ENCODE results near the gene PDCD6IP.
"Not testable (repeated sequence)": the region's sequence is repeated elsewhere in the genome, so short reads cannot be mapped to it uniquely, and the experiment has no call there.

PDCD6IP gene, protein sequence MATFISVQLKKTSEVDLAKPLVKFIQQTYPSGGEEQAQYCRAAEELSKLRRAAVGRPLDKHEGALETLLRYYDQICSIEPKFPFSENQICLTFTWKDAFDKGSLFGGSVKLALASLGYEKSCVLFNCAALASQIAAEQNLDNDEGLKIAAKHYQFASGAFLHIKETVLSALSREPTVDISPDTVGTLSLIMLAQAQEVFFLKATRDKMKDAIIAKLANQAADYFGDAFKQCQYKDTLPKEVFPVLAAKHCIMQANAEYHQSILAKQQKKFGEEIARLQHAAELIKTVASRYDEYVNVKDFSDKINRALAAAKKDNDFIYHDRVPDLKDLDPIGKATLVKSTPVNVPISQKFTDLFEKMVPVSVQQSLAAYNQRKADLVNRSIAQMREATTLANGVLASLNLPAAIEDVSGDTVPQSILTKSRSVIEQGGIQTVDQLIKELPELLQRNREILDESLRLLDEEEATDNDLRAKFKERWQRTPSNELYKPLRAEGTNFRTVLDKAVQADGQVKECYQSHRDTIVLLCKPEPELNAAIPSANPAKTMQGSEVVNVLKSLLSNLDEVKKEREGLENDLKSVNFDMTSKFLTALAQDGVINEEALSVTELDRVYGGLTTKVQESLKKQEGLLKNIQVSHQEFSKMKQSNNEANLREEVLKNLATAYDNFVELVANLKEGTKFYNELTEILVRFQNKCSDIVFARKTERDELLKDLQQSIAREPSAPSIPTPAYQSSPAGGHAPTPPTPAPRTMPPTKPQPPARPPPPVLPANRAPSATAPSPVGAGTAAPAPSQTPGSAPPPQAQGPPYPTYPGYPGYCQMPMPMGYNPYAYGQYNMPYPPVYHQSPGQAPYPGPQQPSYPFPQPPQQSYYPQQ

DNA sequence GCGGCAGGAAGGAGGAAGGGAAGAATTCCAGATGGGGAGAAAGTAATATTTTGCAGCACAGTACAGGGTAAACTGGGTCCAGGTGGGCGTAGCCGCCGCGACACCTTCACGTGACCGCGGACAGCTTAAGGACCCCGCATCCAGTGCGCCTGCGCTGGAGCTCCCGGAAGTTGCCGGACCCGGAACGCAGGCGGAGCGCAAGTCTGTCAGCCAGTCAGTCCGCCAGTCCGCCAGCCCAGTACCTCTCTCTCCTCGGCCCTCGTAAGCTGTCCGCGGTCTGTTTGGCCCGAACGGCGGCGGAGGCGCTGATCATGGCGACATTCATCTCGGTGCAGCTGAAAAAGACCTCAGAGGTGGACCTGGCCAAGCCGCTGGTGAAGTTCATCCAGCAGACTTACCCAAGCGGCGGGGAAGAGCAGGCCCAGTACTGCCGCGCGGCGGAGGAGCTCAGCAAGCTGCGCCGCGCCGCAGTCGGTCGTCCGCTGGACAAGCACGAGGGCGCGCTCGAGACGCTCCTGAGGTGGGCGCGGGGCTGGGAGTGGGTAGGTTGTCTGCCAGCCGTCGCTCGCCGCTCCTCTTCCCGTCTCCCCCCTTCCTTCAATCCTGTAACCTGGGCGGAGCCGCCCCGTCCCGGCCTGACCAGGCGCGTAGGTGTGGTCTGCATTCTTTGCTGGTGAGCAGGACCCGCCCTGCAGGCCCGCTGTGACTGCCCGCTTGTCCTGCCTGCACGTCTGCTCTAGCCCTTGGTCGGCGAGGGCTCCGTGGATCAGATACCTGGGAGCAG is at the start of gene PDCD6IP:
PDCD6IP (plus strand) TSS at position 213 of the 784 bp plus-strand sequence; CDS start at position 312, 99 bp downstream.
- peak within 1 kb of the TSS; percentile 98 for H3K4me3 Mint-ChIP-seq
- peaks cover 22% of the 10 kb centered on the region for H3K36me3 Mint-ChIP-seq (ENCODE audit: low read depth)
- peak; percentile 88 for DNase-seq
- H3K27me3 Mint-ChIP-seq (ENCODE audit: low read depth, poor library complexity), result peaks cover 4% of the 10 kb centered on the region
- TF ChIP-seq, protein P1, sequence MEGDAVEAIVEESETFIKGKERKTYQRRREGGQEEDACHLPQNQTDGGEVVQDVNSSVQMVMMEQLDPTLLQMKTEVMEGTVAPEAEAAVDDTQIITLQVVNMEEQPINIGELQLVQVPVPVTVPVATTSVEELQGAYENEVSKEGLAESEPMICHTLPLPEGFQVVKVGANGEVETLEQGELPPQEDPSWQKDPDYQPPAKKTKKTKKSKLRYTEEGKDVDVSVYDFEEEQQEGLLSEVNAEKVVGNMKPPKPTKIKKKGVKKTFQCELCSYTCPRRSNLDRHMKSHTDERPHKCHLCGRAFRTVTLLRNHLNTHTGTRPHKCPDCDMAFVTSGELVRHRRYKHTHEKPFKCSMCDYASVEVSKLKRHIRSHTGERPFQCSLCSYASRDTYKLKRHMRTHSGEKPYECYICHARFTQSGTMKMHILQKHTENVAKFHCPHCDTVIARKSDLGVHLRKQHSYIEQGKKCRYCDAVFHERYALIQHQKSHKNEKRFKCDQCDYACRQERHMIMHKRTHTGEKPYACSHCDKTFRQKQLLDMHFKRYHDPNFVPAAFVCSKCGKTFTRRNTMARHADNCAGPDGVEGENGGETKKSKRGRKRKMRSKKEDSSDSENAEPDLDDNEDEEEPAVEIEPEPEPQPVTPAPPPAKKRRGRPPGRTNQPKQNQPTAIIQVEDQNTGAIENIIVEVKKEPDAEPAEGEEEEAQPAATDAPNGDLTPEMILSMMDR (IDR thresholded peaks at IDR 0.05), result no peak
- H3K27ac Mint-ChIP-seq, result peak within 1 kb of the TSS; percentile 74
- peaks cover 38% of the 10 kb centered on the region for H3K4me1 Mint-ChIP-seq
- peaks cover 17% of the 10 kb centered on the region for H3K9me3 Mint-ChIP-seq

DNA sequence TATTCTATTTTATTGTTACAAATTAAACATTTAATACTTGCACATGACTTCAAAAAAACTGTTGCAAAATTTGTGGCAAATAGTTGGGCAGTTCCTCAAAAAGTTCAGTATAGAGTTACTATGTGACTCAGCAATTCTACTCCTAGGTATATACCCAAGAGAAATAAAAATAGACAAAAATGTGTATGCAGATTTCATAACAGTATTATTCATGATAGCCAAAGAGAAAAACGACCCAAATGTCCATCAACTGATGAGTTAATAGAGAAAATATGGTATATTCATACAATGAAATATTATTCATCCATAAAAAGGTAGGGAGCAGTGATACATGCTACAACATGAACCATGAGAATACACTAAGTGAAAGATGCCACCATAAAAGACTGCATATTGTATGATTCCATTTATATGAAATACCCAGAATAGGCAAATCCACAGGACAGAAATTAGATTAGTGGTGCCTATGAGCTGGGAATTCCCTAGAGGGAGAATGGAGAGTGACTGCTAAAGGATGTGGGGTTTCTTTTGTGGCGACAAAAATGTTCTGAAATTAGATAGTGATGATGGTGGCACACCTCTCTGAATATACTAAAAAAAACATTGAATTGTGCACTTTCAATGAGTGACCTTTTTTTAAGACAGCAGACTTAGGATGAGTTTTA is 48.8 kb upstream of the PDCD6IP start:
- Mint-ChIP-seq H3K27ac (no peak overlapping the region), H3K4me1 (no peaks in the 10 kb centered on the region), H3K36me3 (ENCODE audit: low read depth) (no peaks in the 10 kb centered on the region), H3K9me3 (peaks cover 12% of the 10 kb centered on the region), H3K27me3 (ENCODE audit: low read depth, poor library complexity) (no peaks in the 10 kb centered on the region), H3K4me3 (no peak overlapping the region)
- TF ChIP-seq, protein P1 (IDR thresholded peaks at IDR 0.05), result no peak
- no peak for DNase-seq

DNA sequence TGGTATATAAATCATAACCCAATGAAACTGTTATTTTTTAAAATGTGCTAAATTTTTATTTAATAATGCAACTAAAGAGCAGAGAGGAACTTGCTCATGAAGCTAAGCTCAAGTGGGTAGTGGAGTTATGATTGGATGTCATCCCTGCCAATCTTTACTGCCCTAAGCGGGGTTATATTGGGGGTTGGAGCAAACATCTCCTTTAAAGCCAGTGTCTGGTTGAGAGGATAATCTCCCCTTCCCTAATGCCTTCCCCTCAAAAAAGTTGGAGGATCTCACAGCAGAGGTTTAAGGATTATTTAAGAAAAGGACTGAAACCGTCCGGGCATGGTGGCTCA is 48.2 kb upstream of the PDCD6IP start:
- DNase-seq, result no peak
- H3K27ac Mint-ChIP-seq, result no peak overlapping the region
- peaks cover 17% of the 10 kb centered on the region for H3K9me3 Mint-ChIP-seq
- H3K4me1 Mint-ChIP-seq, result no peaks in the 10 kb centered on the region
- H3K4me3 Mint-ChIP-seq, result no peak overlapping the region
- H3K36me3 Mint-ChIP-seq (ENCODE audit: low read depth), result no peaks in the 10 kb centered on the region
- H3K27me3 Mint-ChIP-seq (ENCODE audit: low read depth, poor library complexity), result no peaks in the 10 kb centered on the region
- TF ChIP-seq, protein P1 (IDR thresholded peaks at IDR 0.05), result no peak

DNA sequence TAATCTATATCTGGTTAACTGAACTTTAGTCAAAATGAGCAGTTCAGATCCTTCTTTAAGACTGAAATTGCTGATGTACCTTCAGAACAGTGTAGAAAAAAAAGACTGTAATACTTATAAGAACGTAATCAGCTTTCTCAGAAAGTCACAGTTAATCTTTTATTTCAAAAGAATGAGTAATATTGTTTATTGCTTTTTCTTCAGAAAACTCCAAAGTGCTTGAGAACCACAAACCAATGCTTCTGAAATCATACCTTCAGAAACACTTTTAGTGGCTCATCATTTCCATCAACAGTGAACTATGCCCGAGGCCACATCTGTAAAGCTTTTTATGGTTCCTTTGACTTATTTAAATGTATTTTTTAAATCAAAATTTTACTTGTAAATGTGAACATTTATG is 47.1 kb upstream of the PDCD6IP start:
- Mint-ChIP-seq H3K36me3 (ENCODE audit: low read depth) (no peaks in the 10 kb centered on the region), H3K9me3 (peaks cover 26% of the 10 kb centered on the region), H3K4me1 (no peaks in the 10 kb centered on the region), H3K27me3 (ENCODE audit: low read depth, poor library complexity) (no peaks in the 10 kb centered on the region), H3K4me3 (no peak overlapping the region), H3K27ac (no peak overlapping the region)
- TF ChIP-seq, protein P1 (IDR thresholded peaks at IDR 0.05), result no peak
- DNase-seq, result no peak

DNA sequence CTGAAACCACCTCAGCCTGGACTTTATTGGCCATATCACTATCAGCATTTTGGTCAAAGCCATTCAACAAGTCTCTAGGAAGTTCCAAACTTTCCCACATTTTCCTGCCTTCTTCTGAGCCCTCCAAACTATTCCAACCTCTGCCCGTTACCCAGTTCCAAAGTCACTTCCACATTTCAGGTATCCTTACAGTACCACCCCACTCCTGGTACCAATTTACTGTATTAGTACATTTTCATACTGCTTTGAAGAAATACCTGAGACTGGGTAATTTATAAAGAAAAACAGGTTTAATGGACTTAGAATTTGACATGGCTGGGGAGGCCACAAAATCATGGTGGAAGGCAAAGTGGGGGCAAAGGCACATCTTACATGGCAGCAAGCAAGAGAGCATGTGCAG is 44.0 kb upstream of the PDCD6IP start:
- not testable (repeated sequence) for H3K27me3 Mint-ChIP-seq (ENCODE audit: low read depth, poor library complexity); H3K4me3 Mint-ChIP-seq; DNase-seq; H3K4me1 Mint-ChIP-seq; H3K27ac Mint-ChIP-seq; H3K36me3 Mint-ChIP-seq (ENCODE audit: low read depth)
- peaks cover 38% of the 10 kb centered on the region for H3K9me3 Mint-ChIP-seq

Measured in nephron progenitor cell (in vitro differentiated cells).